IMR-90 (cell line): ENCODE measurements around the gene TPO.

ENCODE experiments used
- BHLHE40 ChIP-seq: fragments of 150-350 bp; IDR thresholded peaks from 2 replicates; pipeline ENCODE4 v1.6.1; 2016; ENCODE audit warnings: mild to moderate bottlenecking, low read depth, low read length
- MAFK ChIP-seq: IDR thresholded peaks from 2 replicates; pipeline ENCODE4 v1.6.1; 2012; ENCODE audit warnings: low read depth, low read length, improper control_type of control experiment
- NFE2L2 ChIP-seq: fragments of 150-350 bp; IDR thresholded peaks from 2 replicates; pipeline ENCODE4 v1.6.1; 2016; ENCODE audit warnings: low read depth, mild to moderate bottlenecking, low read length
- POLR2A ChIP-seq: IDR thresholded peaks from 2 replicates; pipeline ENCODE4 v1.6.1; 2012; ENCODE audit warnings: mild to moderate bottlenecking, low read depth, low read length
- RAD21 ChIP-seq: IDR thresholded peaks from 2 replicates; pipeline ENCODE4 v1.6.1; 2012; ENCODE audit warnings: low read length, improper control_type of control experiment
- RCOR1 ChIP-seq: IDR thresholded peaks from 2 replicates; pipeline ENCODE4 v1.6.1; 2012; ENCODE audit warnings: mild to moderate bottlenecking, low read length, improper control_type of control experiment; ENCODE audit not compliant: insufficient replicate concordance
- RFX5 ChIP-seq: IDR thresholded peaks from 2 replicates; pipeline ENCODE4 v1.8.0; 2012; ENCODE audit warnings: low read depth, mild to moderate bottlenecking, low read length, moderate library complexity
- SMC3 ChIP-seq: fragments of 150-350 bp; IDR thresholded peaks from 2 replicates; pipeline ENCODE4 v1.6.1; 2016; ENCODE audit warnings: low read depth, mild to moderate bottlenecking, antibody characterized with exemption, low read length, moderate library complexity
- TF ChIP-seq, protein P1 (sequence below): conservative IDR thresholded peaks from 2 replicates; pipeline ENCODE4 v1.5.1; 2012; ENCODE audit warnings: mild to moderate bottlenecking, low read depth, low read length, improper control_type of control experiment

- TF ChIP-seq, protein P1, sequence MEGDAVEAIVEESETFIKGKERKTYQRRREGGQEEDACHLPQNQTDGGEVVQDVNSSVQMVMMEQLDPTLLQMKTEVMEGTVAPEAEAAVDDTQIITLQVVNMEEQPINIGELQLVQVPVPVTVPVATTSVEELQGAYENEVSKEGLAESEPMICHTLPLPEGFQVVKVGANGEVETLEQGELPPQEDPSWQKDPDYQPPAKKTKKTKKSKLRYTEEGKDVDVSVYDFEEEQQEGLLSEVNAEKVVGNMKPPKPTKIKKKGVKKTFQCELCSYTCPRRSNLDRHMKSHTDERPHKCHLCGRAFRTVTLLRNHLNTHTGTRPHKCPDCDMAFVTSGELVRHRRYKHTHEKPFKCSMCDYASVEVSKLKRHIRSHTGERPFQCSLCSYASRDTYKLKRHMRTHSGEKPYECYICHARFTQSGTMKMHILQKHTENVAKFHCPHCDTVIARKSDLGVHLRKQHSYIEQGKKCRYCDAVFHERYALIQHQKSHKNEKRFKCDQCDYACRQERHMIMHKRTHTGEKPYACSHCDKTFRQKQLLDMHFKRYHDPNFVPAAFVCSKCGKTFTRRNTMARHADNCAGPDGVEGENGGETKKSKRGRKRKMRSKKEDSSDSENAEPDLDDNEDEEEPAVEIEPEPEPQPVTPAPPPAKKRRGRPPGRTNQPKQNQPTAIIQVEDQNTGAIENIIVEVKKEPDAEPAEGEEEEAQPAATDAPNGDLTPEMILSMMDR = peak; percentile 7; the same call in 1 of the 2 replicates
- TF ChIP-seq NFE2L2 = no peak
- TF ChIP-seq BHLHE40 = no peak
- no peak for TF ChIP-seq POLR2A
- TF ChIP-seq RAD21 = peak; percentile 25; the same call in 1 of the 2 replicates
- TF ChIP-seq SMC3 = no peak
- TF ChIP-seq RCOR1 = no peak
- no peak for TF ChIP-seq RFX5
- no peak for TF ChIP-seq MAFK
Measured at GRCh38 chr2:1588978-1589621, 175.8 kb downstream of the TPO start.
